Measurements from ENCODE around the gene DNAJC10. TPM values are rescaled to one million over a fixed set of nuclear protein-coding genes. Genes with fewer than 3 reads are reported as not detected.

The DNAJC10 gene
- total RNA-seq, 1 donor from 2014 or later: 262 TPM

DNA sequence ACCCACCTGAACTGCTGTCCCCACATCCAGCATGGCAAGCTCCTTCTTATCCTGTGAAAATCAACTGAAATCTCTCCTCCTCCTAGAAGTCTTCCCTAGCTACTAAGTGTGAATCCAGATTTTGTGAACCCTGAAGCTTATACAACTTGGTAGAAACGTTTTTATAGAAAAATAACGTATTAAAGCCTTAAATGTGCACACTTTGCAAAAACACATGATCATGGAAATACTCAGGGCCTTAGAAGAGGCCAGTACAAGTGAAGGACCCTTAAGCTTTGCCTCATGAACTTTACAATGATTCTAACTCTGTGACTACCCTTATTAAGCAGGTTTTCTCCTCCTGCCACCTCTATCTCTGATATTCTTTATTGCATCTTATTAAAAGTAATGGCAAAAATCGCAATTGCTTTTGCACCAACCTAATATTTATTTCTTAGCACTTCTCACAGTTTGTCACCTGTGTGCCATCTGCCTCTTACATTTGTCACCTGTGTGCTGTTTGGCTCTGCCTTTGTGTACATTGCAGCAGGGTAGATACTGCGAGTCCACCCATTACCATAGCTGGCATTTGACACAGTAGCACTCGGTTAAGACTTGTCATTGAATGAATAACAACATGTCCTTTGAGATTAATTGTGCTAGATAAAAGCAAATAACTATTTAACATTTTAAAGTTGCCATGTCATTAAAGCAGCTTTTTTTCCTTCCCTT, 108.2 kb downstream of the DNAJC10 start:
- H3K27me3 Mint-ChIP-seq: no peaks in the 10 kb centered on the region
- no peaks in the 10 kb centered on the region for H3K36me3 Mint-ChIP-seq (ENCODE audit: insufficient read depth)
- peaks cover 67% of the 10 kb centered on the region for H3K4me1 Mint-ChIP-seq (ENCODE audit: low read depth)
- TF ChIP-seq, protein P1, sequence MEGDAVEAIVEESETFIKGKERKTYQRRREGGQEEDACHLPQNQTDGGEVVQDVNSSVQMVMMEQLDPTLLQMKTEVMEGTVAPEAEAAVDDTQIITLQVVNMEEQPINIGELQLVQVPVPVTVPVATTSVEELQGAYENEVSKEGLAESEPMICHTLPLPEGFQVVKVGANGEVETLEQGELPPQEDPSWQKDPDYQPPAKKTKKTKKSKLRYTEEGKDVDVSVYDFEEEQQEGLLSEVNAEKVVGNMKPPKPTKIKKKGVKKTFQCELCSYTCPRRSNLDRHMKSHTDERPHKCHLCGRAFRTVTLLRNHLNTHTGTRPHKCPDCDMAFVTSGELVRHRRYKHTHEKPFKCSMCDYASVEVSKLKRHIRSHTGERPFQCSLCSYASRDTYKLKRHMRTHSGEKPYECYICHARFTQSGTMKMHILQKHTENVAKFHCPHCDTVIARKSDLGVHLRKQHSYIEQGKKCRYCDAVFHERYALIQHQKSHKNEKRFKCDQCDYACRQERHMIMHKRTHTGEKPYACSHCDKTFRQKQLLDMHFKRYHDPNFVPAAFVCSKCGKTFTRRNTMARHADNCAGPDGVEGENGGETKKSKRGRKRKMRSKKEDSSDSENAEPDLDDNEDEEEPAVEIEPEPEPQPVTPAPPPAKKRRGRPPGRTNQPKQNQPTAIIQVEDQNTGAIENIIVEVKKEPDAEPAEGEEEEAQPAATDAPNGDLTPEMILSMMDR (IDR thresholded peaks at IDR 0.05; ENCODE audit: unreplicated experiment): no peak
- H3K9me3 Mint-ChIP-seq (ENCODE audit: low read depth): no peaks in the 10 kb centered on the region
- H3K4me3 Mint-ChIP-seq (ENCODE audit: low read depth): no peak overlapping the region
- DNase-seq (ENCODE audit: low spot score, unreplicated experiment): no peak
- H3K27ac Mint-ChIP-seq: peak overlapping the region; percentile 94

- Mint-ChIP-seq H3K4me3 (ENCODE audit: low read depth) (peak overlapping the region; percentile 18), H3K9me3 (ENCODE audit: low read depth) (peaks cover 3% of the 10 kb centered on the region), H3K4me1 (ENCODE audit: low read depth) (peaks cover 67% of the 10 kb centered on the region), H3K36me3 (ENCODE audit: insufficient read depth) (no peaks in the 10 kb centered on the region), H3K27ac (peak overlapping the region; percentile 94), H3K27me3 (no peaks in the 10 kb centered on the region)
- TF ChIP-seq, protein P1 (IDR thresholded peaks at IDR 0.05; ENCODE audit: unreplicated experiment): no peak
- no peak for DNase-seq (ENCODE audit: low spot score, unreplicated experiment)
Observed at GRCh38 chr2:182824767-182825158, 108.7 kb downstream of the DNAJC10 start.

GRCh38 chr2:182826064-182826463, 110.0 kb downstream of the DNAJC10 start:
- H3K27me3 Mint-ChIP-seq: no peaks in the 10 kb centered on the region
- DNase-seq (ENCODE audit: low spot score, unreplicated experiment): no peak
- peaks cover 67% of the 10 kb centered on the region for H3K4me1 Mint-ChIP-seq (ENCODE audit: low read depth)
- no peaks in the 10 kb centered on the region for H3K36me3 Mint-ChIP-seq (ENCODE audit: insufficient read depth)
- H3K27ac Mint-ChIP-seq: peak overlapping the region; percentile 94
- peaks cover 4% of the 10 kb centered on the region for H3K9me3 Mint-ChIP-seq (ENCODE audit: low read depth)
- TF ChIP-seq, protein P1 (IDR thresholded peaks at IDR 0.05; ENCODE audit: unreplicated experiment): no peak
- no peak overlapping the region for H3K4me3 Mint-ChIP-seq (ENCODE audit: low read depth)

GRCh38 chr2:182826496-182826895, 110.4 kb downstream of the DNAJC10 start:
- H3K27me3 Mint-ChIP-seq: no peaks in the 10 kb centered on the region
- H3K36me3 Mint-ChIP-seq (ENCODE audit: insufficient read depth): no peaks in the 10 kb centered on the region
- peak overlapping the region; percentile 94 for H3K27ac Mint-ChIP-seq
- peaks cover 4% of the 10 kb centered on the region for H3K9me3 Mint-ChIP-seq (ENCODE audit: low read depth)
- DNase-seq (ENCODE audit: low spot score, unreplicated experiment): no peak
- no peak overlapping the region for H3K4me3 Mint-ChIP-seq (ENCODE audit: low read depth)
- H3K4me1 Mint-ChIP-seq (ENCODE audit: low read depth): peaks cover 62% of the 10 kb centered on the region
- TF ChIP-seq, protein P1 (IDR thresholded peaks at IDR 0.05; ENCODE audit: unreplicated experiment): no peak

DNA sequence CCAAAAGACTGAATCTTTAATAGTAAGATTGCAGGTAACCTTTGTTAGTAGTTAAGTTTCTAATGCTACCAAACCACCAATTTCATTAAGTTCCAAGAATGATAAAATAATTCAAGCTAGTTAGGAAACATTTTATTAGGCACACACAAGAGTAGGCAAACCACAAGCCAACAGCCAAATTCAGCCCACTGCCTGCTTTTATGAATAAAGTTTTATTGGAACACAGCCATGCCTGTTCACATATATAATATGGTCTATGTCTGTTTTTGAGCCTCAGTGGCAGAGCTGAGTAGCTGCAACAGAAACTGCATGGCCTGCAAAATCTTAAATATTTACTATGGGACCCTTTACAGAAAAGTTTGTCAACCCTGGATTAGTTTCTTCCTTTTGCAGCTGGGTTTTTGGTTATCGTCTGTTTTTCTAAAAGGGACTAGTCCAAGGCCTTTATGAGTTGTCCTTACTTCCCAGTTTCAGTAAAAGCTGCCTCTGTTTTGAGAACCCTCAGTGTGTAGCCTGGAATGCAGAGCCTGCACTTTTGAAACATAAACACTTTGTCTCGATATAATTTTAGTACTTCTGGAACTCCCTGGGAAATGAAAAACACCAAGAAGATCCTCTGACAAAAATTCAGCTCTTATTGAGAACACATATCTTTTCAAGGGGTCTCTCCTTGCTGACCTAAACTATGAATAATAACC, 111.3 kb downstream of the DNAJC10 start:
- DNase-seq (ENCODE audit: low spot score, unreplicated experiment): no peak
- H3K9me3 Mint-ChIP-seq (ENCODE audit: low read depth): peaks cover 4% of the 10 kb centered on the region
- H3K4me3 Mint-ChIP-seq (ENCODE audit: low read depth): no peak overlapping the region
- no peaks in the 10 kb centered on the region for H3K27me3 Mint-ChIP-seq
- H3K4me1 Mint-ChIP-seq (ENCODE audit: low read depth): peaks cover 58% of the 10 kb centered on the region
- peaks cover under 1% of the 10 kb centered on the region for H3K36me3 Mint-ChIP-seq (ENCODE audit: insufficient read depth)
- H3K27ac Mint-ChIP-seq: peak overlapping the region; percentile 94
- TF ChIP-seq, protein P1 (IDR thresholded peaks at IDR 0.05; ENCODE audit: unreplicated experiment): no peak
